HG03469 (cell line): ENCODE data around the gene ANKRD62.

Experiments used
- ATAC-seq: cut with Tn5 transposase; IDR thresholded peaks from one replicate; pipeline ENCODE4 v1.9.1; 2021; ENCODE audit warnings: mild to moderate bottlenecking, moderate library complexity, moderate number of reproducible peaks; ENCODE audit not compliant: unreplicated experiment

The ANKRD62 gene

GRCh38 chr18:12093520-12094257, at the start of gene ANKRD62:
Gene ANKRD62 (plus strand): TSS chr18:12093843. CDS start chr18:12094018, 175 bp downstream.
- no peak for ATAC-seq

GRCh38 chr18:12044591-12044990, 49.1 kb upstream of the ANKRD62 start:
- no peak for ATAC-seq

- ATAC-seq = no peak
These were observed 47.4 kb upstream of the ANKRD62 start for GRCh38 chr18:12046046-12046750.

- no peak for ATAC-seq
These were observed 46.8 kb upstream of the ANKRD62 start for GRCh38 chr18:12046751-12047335.

GRCh38 chr18:12048010-12048826, 45.4 kb upstream of the ANKRD62 start:
- no peak for ATAC-seq

GRCh38 chr18:12048827-12049175, 44.8 kb upstream of the ANKRD62 start:
- ATAC-seq = no peak

- peak; percentile 82 for ATAC-seq
These were observed 43.4 kb upstream of the ANKRD62 start for GRCh38 chr18:12049978-12050811.

GRCh38 chr18:12052866-12053265, 40.8 kb upstream of the ANKRD62 start:
- no peak for ATAC-seq

- peak; percentile 41 for ATAC-seq
These were observed 40.4 kb upstream of the ANKRD62 start for GRCh38 chr18:12053289-12053688.

GRCh38 chr18:12056034-12056883, 37.4 kb upstream of the ANKRD62 start:
- ATAC-seq = no peak

- ATAC-seq = no peak
These were observed 36.7 kb upstream of the ANKRD62 start for GRCh38 chr18:12056884-12057402.

- ATAC-seq = no peak
These were observed 36.1 kb upstream of the ANKRD62 start for GRCh38 chr18:12057419-12058039.

- ATAC-seq = no peak
These were observed 34.1 kb upstream of the ANKRD62 start for GRCh38 chr18:12059334-12060181.

GRCh38 chr18:12060182-12060870, 33.3 kb upstream of the ANKRD62 start:
- no peak for ATAC-seq

- ATAC-seq = no peak
These were observed 32.0 kb upstream of the ANKRD62 start for GRCh38 chr18:12061685-12062084.

GRCh38 chr18:12062974-12063373, 30.7 kb upstream of the ANKRD62 start:
- no peak for ATAC-seq

- no peak for ATAC-seq
These were observed 29.4 kb upstream of the ANKRD62 start for GRCh38 chr18:12064086-12064763.
